GM12891 (cell line): ENCODE results near the gene SCAMP4.

ENCODE experiments used
- DNase-seq: peaks from one replicate; pipeline ENCODE4 v3.0.0; 2011; ENCODE audit warnings: low spot score; ENCODE audit not compliant: insufficient read length
- FAIRE-seq: peaks from 2 replicates; lab custom pipeline; 2011; peaks lifted over from hg19 to GRCh38; lab: Jason Lieb, UNC
- PAX5 ChIP-seq: IDR thresholded peaks from 2 replicates; pipeline ENCODE4 v1.6.1; 2011; ENCODE audit warnings: low read length, moderate library complexity, mild to moderate bottlenecking; ENCODE audit not compliant: insufficient read depth, severe bottlenecking
- POLR2A ChIP-seq: IDR thresholded peaks from 2 replicates; pipeline ENCODE4 v1.6.1; 2011; ENCODE audit warnings: low read depth, low read length, control low read depth
- POLR2AphosphoS5 ChIP-seq: IDR thresholded peaks from 2 replicates; pipeline ENCODE4 v1.6.1; 2011; ENCODE audit warnings: low read depth, low read length, control low read depth
- POU2F2 ChIP-seq: IDR thresholded peaks from 2 replicates; pipeline ENCODE4 v1.6.1; 2011; ENCODE audit warnings: low read depth, mild to moderate bottlenecking, control low read depth, low read length, moderate library complexity
- SPI1 ChIP-seq: IDR thresholded peaks from 2 replicates; pipeline ENCODE4 v1.6.1; 2011; ENCODE audit warnings: low read depth, low read length, control low read depth
- TAF1 ChIP-seq: IDR thresholded peaks from 2 replicates; pipeline ENCODE4 v1.6.1; 2011; ENCODE audit warnings: low read depth, low read length, control low read depth

Gene SCAMP4

DNA sequence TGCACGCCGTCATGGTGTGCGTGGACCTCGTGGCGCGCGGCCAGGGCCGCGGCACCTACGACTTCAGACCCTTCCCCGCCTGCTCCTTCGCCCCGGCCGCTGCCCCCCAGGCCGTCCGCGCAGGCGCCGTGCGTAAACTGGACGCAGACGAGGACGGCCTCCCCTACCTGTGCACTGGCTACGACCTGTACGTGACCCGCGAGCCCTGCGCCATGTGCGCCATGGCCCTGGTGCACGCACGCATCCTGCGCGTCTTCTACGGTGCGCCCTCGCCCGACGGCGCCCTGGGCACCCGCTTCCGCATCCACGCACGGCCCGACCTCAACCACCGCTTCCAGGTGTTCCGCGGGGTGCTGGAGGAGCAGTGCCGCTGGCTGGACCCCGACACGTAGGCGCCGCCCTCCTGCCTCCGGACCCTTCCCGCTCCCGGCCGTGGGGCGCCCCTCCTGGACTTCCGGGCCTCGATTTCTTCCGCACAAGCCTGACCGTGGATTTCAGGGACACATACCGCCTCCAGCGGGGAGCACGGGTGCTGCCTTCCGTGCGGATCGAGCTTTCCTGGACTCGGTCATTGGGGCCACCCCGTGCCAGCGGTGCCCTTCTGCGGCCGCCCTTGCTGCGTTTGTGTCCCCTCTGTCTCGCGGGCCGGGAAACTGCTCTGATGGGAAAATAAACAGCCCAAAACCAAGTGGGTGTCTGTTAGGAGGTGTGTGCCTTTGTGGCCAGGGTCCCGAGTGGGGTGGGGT lies 7.7 kb downstream of the SCAMP4 start:
- TF ChIP-seq POLR2A (no peak), POU2F2 (no peak), TAF1 (no peak), SPI1 (no peak), POLR2AphosphoS5 (no peak), PAX5 (no peak)
- no peak for FAIRE-seq
- DNase-seq = no peak

DNA sequence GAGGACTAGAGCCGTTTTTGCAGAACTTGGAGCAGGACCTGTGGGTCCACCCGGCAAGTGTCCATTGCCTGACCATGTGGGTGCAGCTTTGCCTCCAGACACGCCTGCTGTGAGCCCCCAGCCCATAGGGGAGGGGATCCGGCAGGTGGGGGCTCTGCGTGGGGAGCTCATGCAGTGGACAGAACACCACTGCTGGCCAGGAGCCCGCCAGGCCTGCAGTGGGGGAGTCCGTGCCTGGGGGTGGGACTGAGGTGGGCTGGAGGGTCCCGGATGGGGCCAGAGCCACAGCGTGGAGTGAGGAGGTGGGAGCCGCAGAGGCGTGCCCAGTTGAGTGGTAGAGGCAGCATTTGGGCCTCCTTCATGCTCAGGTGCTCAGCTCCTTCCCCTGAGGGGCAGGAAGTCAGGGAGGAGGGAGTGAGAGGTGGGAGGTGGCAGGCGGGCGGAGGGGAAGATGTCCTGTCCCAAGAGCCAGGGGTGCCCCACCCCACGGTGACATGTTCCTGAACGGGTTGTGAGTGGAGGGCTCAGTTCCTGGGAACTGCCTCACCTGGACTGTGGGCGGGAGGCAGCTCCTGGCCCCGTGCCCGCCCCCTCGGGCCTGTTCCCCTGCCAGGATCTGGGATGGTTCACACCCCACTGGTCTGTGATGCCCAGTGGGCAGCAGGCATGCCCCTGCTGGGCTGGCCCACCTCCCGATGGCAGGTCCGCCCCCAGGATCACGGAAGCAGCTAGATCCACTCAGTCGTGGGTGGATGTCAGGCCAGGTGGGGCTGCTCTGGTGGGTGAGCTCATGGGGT lies 8.8 kb downstream of the SCAMP4 start:
- TF ChIP-seq POLR2AphosphoS5 (no peak), POLR2A (no peak), POU2F2 (no peak), TAF1 (no peak), SPI1 (no peak), PAX5 (no peak)
- FAIRE-seq (no peak), DNase-seq (no peak)

DNA sequence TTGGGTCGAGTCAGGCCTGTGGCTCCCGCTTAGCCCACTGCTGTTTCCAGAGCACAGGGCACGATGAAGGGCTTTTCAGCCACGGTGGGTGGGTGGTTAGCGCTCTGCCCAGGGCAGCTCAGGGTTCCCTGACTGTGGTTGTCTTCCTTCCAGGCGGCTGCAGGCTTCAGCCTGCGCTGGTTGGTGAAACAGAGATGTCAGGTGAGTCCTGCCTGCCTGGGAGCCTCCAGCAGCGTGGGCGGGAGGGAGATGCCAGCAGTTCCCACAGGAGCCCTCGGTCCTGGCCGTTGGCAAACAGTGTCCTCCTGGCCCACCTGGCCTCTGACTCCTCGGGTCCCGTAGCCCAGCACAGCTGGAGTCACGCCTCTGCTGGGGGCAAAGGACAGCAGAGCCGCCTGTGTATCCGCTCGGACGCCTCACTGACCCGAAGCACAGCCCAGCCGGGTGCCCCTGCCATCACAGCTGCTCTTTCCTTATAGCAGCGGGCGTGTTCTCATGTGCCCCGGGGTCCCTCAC lies 9.7 kb downstream of the SCAMP4 start:
- FAIRE-seq = no peak
- no peak for DNase-seq
- TF ChIP-seq POU2F2 (no peak), POLR2A (no peak), PAX5 (no peak), POLR2AphosphoS5 (no peak), SPI1 (no peak), TAF1 (no peak)

DNA sequence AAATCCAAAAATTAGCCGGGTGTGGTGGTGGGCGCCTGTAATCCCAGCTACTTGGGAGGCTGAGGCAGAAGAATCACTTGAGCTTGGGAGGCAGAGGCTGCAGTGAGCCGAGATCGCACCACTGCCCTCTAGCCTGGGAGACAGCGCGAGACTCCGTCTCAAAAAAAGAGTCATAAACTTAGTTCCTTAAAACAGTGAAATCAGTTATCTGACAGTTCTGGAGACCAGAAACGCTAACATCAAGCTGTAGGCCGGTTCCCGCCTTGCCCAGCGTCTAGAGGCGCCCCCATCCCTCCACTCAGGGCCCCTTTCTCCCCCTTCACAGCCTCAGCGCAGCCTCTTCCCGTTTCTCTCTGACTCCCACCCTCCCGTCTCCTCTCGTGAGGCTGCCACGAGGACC lies 11.9 kb downstream of the SCAMP4 start:
- no peak for TF ChIP-seq SPI1
- DNase-seq (no peak), FAIRE-seq (no peak)

DNA sequence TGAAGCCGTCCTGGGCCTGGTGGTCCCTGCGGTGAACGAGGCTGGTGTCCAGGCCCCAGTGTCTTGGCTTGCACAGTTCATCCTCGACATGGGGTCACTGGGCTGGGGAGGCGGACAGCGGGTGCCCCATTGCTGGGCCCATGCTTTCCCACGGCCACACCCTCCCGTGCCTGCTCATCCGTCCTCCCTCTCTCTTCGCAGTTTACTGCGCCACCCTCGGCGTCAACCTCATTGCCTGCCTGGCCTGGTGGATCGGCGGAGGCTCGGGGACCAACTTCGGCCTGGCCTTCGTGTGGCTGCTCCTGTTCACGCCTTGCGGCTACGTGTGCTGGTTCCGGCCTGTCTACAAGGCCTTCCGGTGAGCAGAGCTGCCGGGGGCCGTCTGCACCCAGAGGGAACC lies 12.7 kb downstream of the SCAMP4 start:
- no peak for TF ChIP-seq POU2F2
- no peak for DNase-seq
- FAIRE-seq = no peak

DNA sequence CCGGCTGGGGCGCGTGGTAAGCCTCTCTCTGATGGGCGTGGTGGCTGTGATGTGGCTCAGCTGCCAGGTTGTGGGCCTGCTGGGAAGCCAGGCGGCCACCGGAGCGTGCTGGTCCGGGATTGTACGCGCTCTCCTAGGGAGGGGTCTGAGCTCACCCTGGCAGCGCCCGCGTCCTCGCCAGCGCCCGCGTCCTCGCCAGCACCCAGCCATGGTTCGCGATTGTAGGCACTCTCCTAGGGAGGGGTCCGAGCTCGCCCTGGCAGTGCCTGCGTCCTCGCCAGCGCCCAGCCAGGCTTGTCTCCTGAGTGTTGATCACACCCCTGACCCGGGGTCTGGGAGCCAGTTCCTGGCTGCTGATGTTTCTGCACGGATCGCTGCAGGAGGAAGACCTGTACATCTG lies 13.8 kb downstream of the SCAMP4 start:
- no peak for TF ChIP-seq PAX5
- TF ChIP-seq POLR2AphosphoS5 = no peak
- TF ChIP-seq POU2F2 = no peak
- TF ChIP-seq POLR2A = no peak
- no peak for TF ChIP-seq SPI1
- TF ChIP-seq TAF1 = no peak
- FAIRE-seq (no peak), DNase-seq (no peak)

DNA sequence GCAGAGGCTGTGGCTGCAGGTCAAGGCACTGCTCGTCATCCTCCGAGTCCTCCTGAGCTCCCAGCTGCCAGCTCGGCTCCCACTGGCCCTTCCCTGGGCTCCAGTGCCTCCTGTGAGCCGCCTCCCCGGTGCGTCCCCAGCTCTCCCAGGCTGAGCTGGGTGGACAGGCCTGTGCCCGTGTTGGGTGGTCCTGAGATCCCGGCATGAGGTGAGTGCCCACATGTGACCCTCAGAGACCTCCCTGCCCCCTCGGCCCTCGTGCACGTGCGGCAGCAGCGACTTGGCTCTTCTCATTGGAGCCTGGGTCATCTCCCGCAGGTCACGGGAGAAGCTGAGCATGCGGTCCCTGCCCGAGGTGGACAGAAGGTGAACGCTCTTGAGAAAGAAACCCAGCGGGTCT lies 15.4 kb downstream of the SCAMP4 start:
- TF ChIP-seq TAF1 = no peak
- no peak for TF ChIP-seq POLR2A
- TF ChIP-seq SPI1 = no peak
- no peak for TF ChIP-seq PAX5
- TF ChIP-seq POLR2AphosphoS5 = no peak
- no peak for TF ChIP-seq POU2F2
- DNase-seq (no peak), FAIRE-seq (no peak)

DNA sequence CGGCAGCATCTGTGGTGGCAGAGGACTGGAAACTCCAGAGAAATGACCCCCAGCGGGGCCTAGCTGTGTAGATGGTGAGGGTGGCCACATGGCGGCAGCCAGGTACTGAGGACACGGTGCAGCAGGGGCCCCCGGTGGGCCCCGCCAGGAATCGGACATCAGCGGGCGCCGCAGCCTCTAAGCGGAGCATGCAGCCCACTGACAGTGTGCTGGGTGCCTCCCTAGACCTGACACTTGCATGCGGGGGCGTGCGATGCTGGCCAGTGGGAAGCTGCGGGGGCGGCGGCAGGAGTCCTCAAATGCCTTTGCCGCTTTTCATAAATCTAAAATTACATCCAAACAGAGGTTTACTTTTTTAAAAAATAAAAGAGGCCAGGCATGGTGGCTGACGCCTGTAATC lies 16.1 kb downstream of the SCAMP4 start:
- no peak for DNase-seq
- TF ChIP-seq TAF1 = no peak
- FAIRE-seq = no peak

DNA sequence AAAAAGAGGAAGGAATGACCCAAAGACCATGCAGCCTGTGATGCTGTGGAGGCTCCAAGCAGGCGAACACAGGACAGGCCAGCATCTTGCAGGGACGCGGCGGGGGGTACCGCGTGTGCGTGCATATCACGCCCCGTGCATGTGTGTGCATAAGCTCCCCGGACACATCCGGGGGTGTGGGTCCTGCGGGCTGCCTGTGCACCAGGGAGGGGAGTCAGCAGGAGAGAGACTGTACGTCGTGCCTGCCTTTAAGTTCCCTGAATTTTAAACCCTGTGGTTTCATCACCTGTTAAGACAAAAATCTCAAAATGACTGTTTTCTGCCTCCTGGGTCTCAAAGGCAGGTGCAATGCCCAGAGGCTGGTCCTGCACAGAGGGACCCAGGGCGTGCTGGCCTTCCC lies 16.6 kb downstream of the SCAMP4 start:
- TF ChIP-seq POLR2AphosphoS5 (no peak), POU2F2 (no peak), TAF1 (no peak), PAX5 (no peak), POLR2A (no peak), SPI1 (no peak)
- FAIRE-seq = no peak
- DNase-seq = no peak

DNA sequence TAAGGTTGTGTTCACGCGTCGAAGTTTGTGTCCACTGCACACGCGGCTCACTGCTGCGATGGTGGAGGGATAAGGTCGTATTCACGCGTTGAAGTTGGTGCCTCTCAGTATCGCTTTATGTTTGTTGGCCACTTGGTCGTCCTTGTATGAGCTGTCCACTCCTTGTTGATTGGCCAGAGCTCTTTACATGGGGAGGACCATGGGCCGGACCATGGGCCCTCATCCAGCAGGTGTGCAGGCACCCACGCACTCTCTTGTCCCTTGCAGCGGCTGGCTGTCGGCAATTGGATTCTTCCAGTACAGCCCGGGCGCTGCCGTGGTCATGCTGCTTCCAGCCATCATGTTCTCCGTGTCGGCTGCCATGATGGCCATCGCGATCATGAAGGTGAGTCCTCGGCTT lies 17.6 kb downstream of the SCAMP4 start:
- no peak for DNase-seq
- FAIRE-seq = peak; percentile 38
- no peak for TF ChIP-seq PAX5
- TF ChIP-seq SPI1 = no peak
- no peak for TF ChIP-seq TAF1
- TF ChIP-seq POLR2A = no peak
- TF ChIP-seq POU2F2 = no peak
- no peak for TF ChIP-seq POLR2AphosphoS5
